OCI-LY3 (cell line): Measurements from ENCODE around the gene COL6A3.

Experiments
- H2AFZ ChIP-seq: fragments of 200-600, 300-600 bp; shearing (Covaris generic); 2 replicates; pipeline ENCODE4 v1.6.0; 2014; ENCODE audit warnings: antibody characterized with exemption, low read depth, low read length
- H3K27ac ChIP-seq: fragments of 200-600, 300-600 bp; sonication (generic); 2 replicates; pipeline ENCODE4 v1.5.1; 2014; ENCODE audit warnings: mild to moderate bottlenecking, low read length, moderate library complexity, mixed read lengths
- H3K27me3 ChIP-seq: fragments of 200-600, 300-600 bp; sonication (generic); 2 replicates; pipeline ENCODE4 v1.6.1; 2014; ENCODE audit warnings: low read depth, low read length, mixed read lengths
- H3K36me3 ChIP-seq: fragments of 200-600, 300-600 bp; sonication (generic); replicated peaks from 2 replicates; pipeline ENCODE3; 2014; ENCODE audit warnings: low read depth, low read length, mixed read lengths
- H3K4me1 ChIP-seq: fragments of 300-600, 200-600 bp; sonication (generic); 2 replicates; pipeline ENCODE4 v1.6.1; 2014; ENCODE audit warnings: low read length, mixed read lengths
- H3K4me2 ChIP-seq: fragments of 200-600, 300-600 bp; sonication (generic); 2 replicates; pipeline ENCODE4 v1.6.1; 2014; ENCODE audit warnings: low read length, mixed read lengths
- H3K4me3 ChIP-seq: fragments of 300-600, 200-600 bp; sonication (generic); 2 replicates; pipeline ENCODE4 v1.5.1; 2014; ENCODE audit warnings: antibody characterized with exemption, mild to moderate bottlenecking, low read length, moderate library complexity
- H3K79me2 ChIP-seq: fragments of 300-600, 200-600 bp; shearing (Covaris generic); 2 replicates; pipeline ENCODE4 v1.6.1; 2014; ENCODE audit warnings: mild to moderate bottlenecking, low read length, mixed read lengths
- H3K9ac ChIP-seq: fragments of 300-600, 200-600 bp; shearing (Covaris generic); 2 replicates; pipeline ENCODE4 v1.6.0; 2014; ENCODE audit warnings: mild to moderate bottlenecking, low read length, moderate library complexity
- H3K9me3 ChIP-seq: fragments of 200-600, 300-600 bp; shearing (Covaris generic); 2 replicates; pipeline ENCODE4 v1.6.1; 2014; ENCODE audit warnings: low read length, mixed read lengths; ENCODE audit not compliant: insufficient read depth
- H4K20me1 ChIP-seq: fragments of 200-600, 300-600 bp; sonication (generic); 2 replicates; pipeline ENCODE4 v1.6.1; 2016; ENCODE audit warnings: low read length, mixed read lengths; ENCODE audit not compliant: insufficient read depth
- CTCF ChIP-seq: fragments of 200-600, 300-600 bp; sonication (generic); IDR thresholded peaks from 2 replicates; pipeline ENCODE4 v1.5.1; 2014; ENCODE audit warnings: antibody characterized with exemption, low read length, low read depth
- EZH2phosphoT487 ChIP-seq: fragments of 200-600 bp; shearing (Covaris generic); IDR thresholded peaks from 2 replicates; pipeline ENCODE4 v1.6.1; 2018; ENCODE audit warnings: antibody characterized with exemption, mixed run types, low read depth

COL6A3 gene

DNA sequence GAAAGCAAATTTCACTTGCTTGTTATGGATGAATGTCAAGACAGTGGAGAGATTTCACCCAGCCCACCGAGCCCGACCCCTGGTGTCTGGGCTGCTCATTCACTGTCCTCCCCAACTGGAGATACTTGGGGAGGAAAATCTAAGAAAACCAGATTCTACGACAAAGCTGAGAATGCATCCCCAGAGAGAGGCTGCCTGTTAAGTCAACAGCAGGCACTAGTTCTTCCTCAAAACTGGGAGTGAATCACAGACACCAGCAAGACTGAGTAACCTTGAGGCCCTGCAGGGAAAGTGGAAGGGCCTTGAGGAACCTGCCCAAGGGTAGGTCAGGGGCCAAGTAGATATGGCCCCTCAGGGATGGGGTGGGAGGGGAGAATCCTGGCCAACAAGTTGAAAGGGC, 38.9 kb upstream of the COL6A3 start:
- TF ChIP-seq EZH2phosphoT487 (no peak), CTCF (no peak)
- Histone ChIP-seq H3K4me1 (peaks cover 28% of the 10 kb centered on the region), H3K4me2 (no peak overlapping the region), H4K20me1 (no peaks in the 10 kb centered on the region), H3K36me3 (no peaks in the 10 kb centered on the region), H3K4me3 (no peak overlapping the region), H3K27ac (no peak overlapping the region), H2AFZ (no peak overlapping the region), H3K79me2 (no peaks in the 10 kb centered on the region), H3K9ac (no peak overlapping the region), H3K27me3 (no peaks in the 10 kb centered on the region), H3K9me3 (no peaks in the 10 kb centered on the region)

DNA sequence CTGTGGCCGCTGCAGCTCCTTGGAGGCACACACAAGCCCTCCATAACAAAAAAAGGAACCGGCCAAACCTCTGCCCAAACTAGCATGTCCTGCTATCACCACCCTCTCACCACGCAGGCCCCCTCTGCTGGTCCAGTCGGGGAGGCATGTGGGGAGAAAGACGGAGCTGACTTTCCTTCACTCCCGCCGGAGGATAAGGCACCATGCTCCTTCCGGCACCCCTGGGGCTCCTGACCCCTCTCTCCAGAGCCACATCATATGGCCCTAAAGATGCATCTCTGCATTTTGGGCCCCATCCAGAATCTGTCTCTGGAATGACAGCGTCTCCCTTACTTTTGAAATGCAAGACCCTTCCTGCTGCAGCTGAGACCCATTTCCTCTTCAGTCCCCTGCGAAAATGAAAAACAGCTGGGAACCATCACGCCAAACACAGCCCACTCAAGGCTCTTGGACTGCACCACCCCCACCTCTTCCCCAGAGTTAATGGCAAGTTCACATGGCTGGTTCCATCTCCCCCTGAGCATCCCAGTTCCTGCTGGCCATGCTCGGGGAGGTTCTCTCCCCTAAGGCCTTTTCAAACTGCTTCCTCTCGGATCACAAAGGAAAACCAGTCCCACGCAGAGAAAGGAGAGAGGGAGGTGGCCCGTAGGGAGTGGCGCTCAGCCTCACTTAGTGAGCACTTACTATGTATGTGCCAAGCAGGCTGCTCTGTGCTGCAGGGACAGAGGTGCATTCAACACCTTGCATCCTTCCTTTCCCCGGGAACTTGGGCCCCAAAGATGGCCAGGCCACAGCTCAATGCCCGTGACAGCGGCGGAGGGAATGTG, 37.9 kb upstream of the COL6A3 start:
- Histone ChIP-seq H3K9ac (no peak overlapping the region), H3K36me3 (no peaks in the 10 kb centered on the region), H3K4me2 (no peak overlapping the region), H2AFZ (no peak overlapping the region), H3K4me3 (no peak overlapping the region), H3K4me1 (peaks cover 23% of the 10 kb centered on the region), H3K9me3 (no peaks in the 10 kb centered on the region), H3K27ac (no peak overlapping the region), H3K79me2 (no peaks in the 10 kb centered on the region), H4K20me1 (no peaks in the 10 kb centered on the region), H3K27me3 (no peaks in the 10 kb centered on the region)
- TF ChIP-seq EZH2phosphoT487 (no peak), CTCF (no peak)

DNA sequence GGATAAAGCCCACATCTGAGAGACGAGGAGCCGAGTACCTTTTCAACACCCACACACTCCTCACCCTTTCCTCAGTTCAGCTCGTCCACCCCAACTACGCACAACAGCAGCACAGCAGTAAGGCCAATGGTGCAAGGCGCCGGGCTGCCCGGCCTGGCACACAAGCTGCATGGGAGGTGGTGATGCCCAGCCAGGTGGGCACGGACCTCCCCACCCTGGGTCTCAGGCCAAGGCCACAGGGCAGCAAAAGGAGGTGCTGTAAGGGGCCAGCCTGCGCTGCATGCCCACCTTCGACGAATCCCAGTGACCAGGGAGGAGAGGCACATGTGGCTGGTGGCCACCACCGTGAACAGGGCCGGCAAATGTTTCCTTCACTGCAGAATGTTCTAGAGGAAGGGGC, 36.6 kb upstream of the COL6A3 start:
- Histone ChIP-seq H2AFZ (no peak overlapping the region), H3K4me2 (no peak overlapping the region)

DNA sequence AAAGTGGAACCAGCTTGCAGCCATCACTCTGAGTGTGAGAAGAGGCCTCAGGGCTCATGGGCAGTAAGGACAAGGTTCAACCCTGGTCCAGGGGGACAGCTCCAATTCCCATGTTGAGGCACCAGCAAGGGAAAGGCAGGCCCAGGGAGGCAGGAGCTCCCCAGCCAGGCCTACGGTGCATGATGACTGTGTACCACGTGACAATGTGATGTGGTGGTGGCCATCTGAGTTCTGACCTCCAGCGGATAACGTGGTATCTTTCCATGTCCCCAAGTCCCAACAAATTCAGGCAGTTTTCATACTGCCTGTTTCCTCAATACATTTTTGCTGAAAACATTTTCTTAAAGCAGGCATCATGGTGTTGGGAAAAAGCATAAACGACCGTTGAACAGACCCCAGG, 36.1 kb upstream of the COL6A3 start:
- Histone ChIP-seq H2AFZ (no peak overlapping the region), H3K9me3 (no peaks in the 10 kb centered on the region), H3K4me3 (no peak overlapping the region), H3K27ac (no peak overlapping the region), H3K79me2 (no peaks in the 10 kb centered on the region), H3K4me2 (no peak overlapping the region), H3K36me3 (no peaks in the 10 kb centered on the region), H4K20me1 (no peaks in the 10 kb centered on the region), H3K9ac (no peak overlapping the region), H3K27me3 (no peaks in the 10 kb centered on the region), H3K4me1 (peaks cover 6% of the 10 kb centered on the region)
- TF ChIP-seq EZH2phosphoT487 (no peak), CTCF (no peak)

More for the DNA sequence above, 36.6 kb upstream of the COL6A3 start:
- Histone ChIP-seq H3K36me3 (no peaks in the 10 kb centered on the region), H3K27ac (no peak overlapping the region), H3K9ac (no peak overlapping the region), H3K4me3 (no peak overlapping the region), H3K9me3 (no peaks in the 10 kb centered on the region), H3K4me1 (peaks cover 11% of the 10 kb centered on the region), H3K27me3 (no peaks in the 10 kb centered on the region), H4K20me1 (no peaks in the 10 kb centered on the region), H3K79me2 (no peaks in the 10 kb centered on the region)
- no peak for TF ChIP-seq EZH2phosphoT487
